ENCODE results near the gene CUX1. TPM values are rescaled to one million over a fixed set of nuclear protein-coding genes. Genes with fewer than 3 reads are reported as not detected.

The CUX1 gene
- total RNA-seq, 1 donor from 2014 or later, result 66.4 TPM

DNA sequence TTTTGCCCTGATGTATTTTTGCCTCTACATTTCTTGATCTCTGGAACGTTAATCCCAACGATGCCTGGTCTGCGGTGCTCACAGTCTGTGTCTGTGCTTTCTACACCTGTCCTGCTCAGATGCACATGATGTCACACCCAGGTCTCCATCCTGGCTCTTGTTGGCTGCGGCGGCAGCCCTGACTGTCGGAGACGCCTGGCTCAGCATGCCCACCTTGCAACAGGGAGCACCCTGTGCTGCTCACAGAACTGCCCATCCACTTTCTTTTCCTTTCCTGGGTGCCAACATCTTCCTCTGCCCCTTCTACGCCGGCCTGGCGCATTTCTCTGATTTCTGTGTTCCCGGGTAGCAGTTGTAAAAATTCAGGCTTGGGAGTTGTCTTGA is 106.2 kb downstream of the CUX1 start:
- Mint-ChIP-seq H3K9me3 (no peaks in the 10 kb centered on the region), H3K36me3 (peaks cover 24% of the 10 kb centered on the region), H3K4me1 (peaks cover 17% of the 10 kb centered on the region), H3K4me3 (no peak overlapping the region), H3K27me3 (ENCODE audit: insufficient read depth, low read depth) (peaks cover 3% of the 10 kb centered on the region), H3K27ac (peak overlapping the region; percentile 36)
- no peak overlapping the region for H3K4me2 ChIP-seq
- H3K4me1 ChIP-seq, result peaks cover 7% of the 10 kb centered on the region
- no peaks in the 10 kb centered on the region for H3K36me3 ChIP-seq
- H3K79me2 ChIP-seq (ENCODE audit: low read depth), result peaks cover 98% of the 10 kb centered on the region
- H3K27me3 ChIP-seq, result no peaks in the 10 kb centered on the region
- H4K20me1 ChIP-seq (ENCODE audit: low read depth), result peaks cover 82% of the 10 kb centered on the region
- TF ChIP-seq EZH2 (IDR thresholded peaks at IDR 0.05) (no peak), EZH2phosphoT487 (IDR thresholded peaks at IDR 0.05) (no peak)
- TF ChIP-seq, protein P1, sequence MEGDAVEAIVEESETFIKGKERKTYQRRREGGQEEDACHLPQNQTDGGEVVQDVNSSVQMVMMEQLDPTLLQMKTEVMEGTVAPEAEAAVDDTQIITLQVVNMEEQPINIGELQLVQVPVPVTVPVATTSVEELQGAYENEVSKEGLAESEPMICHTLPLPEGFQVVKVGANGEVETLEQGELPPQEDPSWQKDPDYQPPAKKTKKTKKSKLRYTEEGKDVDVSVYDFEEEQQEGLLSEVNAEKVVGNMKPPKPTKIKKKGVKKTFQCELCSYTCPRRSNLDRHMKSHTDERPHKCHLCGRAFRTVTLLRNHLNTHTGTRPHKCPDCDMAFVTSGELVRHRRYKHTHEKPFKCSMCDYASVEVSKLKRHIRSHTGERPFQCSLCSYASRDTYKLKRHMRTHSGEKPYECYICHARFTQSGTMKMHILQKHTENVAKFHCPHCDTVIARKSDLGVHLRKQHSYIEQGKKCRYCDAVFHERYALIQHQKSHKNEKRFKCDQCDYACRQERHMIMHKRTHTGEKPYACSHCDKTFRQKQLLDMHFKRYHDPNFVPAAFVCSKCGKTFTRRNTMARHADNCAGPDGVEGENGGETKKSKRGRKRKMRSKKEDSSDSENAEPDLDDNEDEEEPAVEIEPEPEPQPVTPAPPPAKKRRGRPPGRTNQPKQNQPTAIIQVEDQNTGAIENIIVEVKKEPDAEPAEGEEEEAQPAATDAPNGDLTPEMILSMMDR (IDR thresholded peaks at IDR 0.05), result no peak
- no peaks in the 10 kb centered on the region for H3F3A ChIP-seq (ENCODE audit: low read depth)
- no peak for DNase-seq (ENCODE audit: low spot score)
- H3K27ac ChIP-seq, result no peak overlapping the region
- no peak overlapping the region for H2AFZ ChIP-seq (replicated peaks)
- H3K9me3 ChIP-seq (ENCODE audit: low read depth), result no peaks in the 10 kb centered on the region
- no peak overlapping the region for H3K9ac ChIP-seq
- no peak overlapping the region for H3K4me3 ChIP-seq

DNA sequence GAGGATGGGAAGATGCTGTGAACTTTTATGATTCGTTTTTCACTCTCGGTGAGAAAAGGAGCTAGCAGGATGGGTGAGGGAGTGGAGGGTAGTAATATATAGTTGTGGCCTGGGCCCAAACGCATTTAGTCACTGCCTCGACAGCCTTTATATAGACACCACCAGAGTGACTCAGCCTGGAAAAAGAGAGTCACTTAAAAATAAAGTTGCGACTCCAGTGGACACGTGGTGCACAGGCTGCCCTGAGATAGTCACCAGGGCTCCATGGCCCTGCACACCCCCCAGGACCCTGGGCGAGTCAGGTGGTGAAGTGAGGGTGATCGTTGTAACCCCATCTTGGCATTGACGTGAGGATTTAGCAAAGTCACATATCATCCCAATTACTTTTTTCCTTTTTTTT is 106.7 kb downstream of the CUX1 start:
- DNase-seq (ENCODE audit: low spot score), result no peak
- Histone ChIP-seq H3K36me3 (no peaks in the 10 kb centered on the region), H3K4me3 (no peak overlapping the region), H3K9ac (no peak overlapping the region), H3K4me2 (no peak overlapping the region), H3K9me3 (ENCODE audit: low read depth) (no peaks in the 10 kb centered on the region), H3K79me2 (ENCODE audit: low read depth) (peaks cover 97% of the 10 kb centered on the region), H3K4me1 (peaks cover 7% of the 10 kb centered on the region), H3K27me3 (no peaks in the 10 kb centered on the region), H3K27ac (no peak overlapping the region), H3F3A (ENCODE audit: low read depth) (no peaks in the 10 kb centered on the region), H4K20me1 (ENCODE audit: low read depth) (peaks cover 79% of the 10 kb centered on the region), H2AFZ (replicated peaks) (no peak overlapping the region)
- TF ChIP-seq EZH2phosphoT487 (IDR thresholded peaks at IDR 0.05) (no peak), EZH2 (IDR thresholded peaks at IDR 0.05) (no peak)
- TF ChIP-seq, protein P1 (IDR thresholded peaks at IDR 0.05), result no peak
- Mint-ChIP-seq H3K27ac (peak overlapping the region; percentile 36), H3K4me1 (peaks cover 17% of the 10 kb centered on the region), H3K4me3 (no peak overlapping the region), H3K36me3 (peaks cover 21% of the 10 kb centered on the region), H3K27me3 (ENCODE audit: insufficient read depth, low read depth) (peaks cover 3% of the 10 kb centered on the region), H3K9me3 (peaks cover under 1% of the 10 kb centered on the region)

DNA sequence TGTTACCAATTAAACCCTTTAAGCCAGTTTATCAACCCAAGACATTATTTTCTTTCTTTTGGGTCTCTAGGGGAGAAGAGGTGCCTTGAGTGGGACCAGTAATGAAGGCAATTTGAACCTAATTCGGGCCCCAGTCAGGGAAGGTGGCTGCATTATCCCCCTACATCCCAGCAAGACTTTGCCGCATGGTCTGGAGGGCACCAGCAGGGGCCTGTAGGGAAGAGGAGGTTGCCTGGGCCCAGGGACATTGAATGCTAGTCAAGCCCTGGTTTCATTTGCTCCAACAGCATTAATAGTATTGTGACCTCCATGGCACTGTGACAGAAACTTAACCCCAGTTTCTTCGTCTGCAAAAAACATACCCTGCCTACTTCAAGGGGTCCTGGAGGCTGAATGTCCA is 108.8 kb downstream of the CUX1 start:
- no peak overlapping the region for H2AFZ ChIP-seq (replicated peaks)
- H3K27me3 ChIP-seq, result no peaks in the 10 kb centered on the region
- H3K36me3 Mint-ChIP-seq, result peaks cover 24% of the 10 kb centered on the region
- H3K4me2 ChIP-seq, result no peak overlapping the region
- no peaks in the 10 kb centered on the region for H3F3A ChIP-seq (ENCODE audit: low read depth)
- H3K36me3 ChIP-seq, result no peaks in the 10 kb centered on the region
- peaks cover 13% of the 10 kb centered on the region for H3K4me1 Mint-ChIP-seq
- H3K27ac ChIP-seq, result no peak overlapping the region
- peaks cover 77% of the 10 kb centered on the region for H4K20me1 ChIP-seq (ENCODE audit: low read depth)
- TF ChIP-seq EZH2phosphoT487 (IDR thresholded peaks at IDR 0.05), result no peak
- TF ChIP-seq EZH2 (IDR thresholded peaks at IDR 0.05), result no peak
- TF ChIP-seq, protein P1 (IDR thresholded peaks at IDR 0.05), result no peak
- H3K79me2 ChIP-seq (ENCODE audit: low read depth), result peaks cover 97% of the 10 kb centered on the region
- no peak overlapping the region for H3K9ac ChIP-seq
- no peak overlapping the region for H3K27ac Mint-ChIP-seq
- no peak for DNase-seq (ENCODE audit: low spot score)
- peaks cover 7% of the 10 kb centered on the region for H3K4me1 ChIP-seq
- no peak overlapping the region for H3K4me3 ChIP-seq
- H3K9me3 ChIP-seq (ENCODE audit: low read depth), result no peaks in the 10 kb centered on the region
- H3K9me3 Mint-ChIP-seq, result peaks cover 17% of the 10 kb centered on the region
- peaks cover 2% of the 10 kb centered on the region for H3K27me3 Mint-ChIP-seq (ENCODE audit: insufficient read depth, low read depth)
- H3K4me3 Mint-ChIP-seq, result no peak overlapping the region

Measured in neural progenitor cell (in vitro differentiated cells).